SJCRH30 (cell line): Measurements from ENCODE around the gene POU3F3. TPM values are rescaled to one million over a fixed set of nuclear protein-coding genes. Genes with fewer than 3 reads are reported as not detected.

Source experiments
- DNase-seq, 2 experiments: peaks; one replicate each; pipeline ENCODE4 v3.0.0-alpha.2; 2015 to 2020
- H3K27ac ChIP-seq: fragments of 250-450 bp; sonication (Bioruptor Pico); 2 replicates; pipeline ENCODE4 v1.5.1; 2020; ENCODE audit warnings: mild to moderate bottlenecking, moderate library complexity
- H3K27me3 ChIP-seq: fragments of 250-450 bp; sonication (Bioruptor Pico); 2 replicates; pipeline ENCODE4 v1.5.1; 2020; ENCODE audit warnings: mild to moderate bottlenecking, moderate library complexity
- H3K36me3 ChIP-seq: fragments of 250-450 bp; sonication (Bioruptor Pico); 2 replicates; pipeline ENCODE4 v1.5.1; 2020; ENCODE audit warnings: mild to moderate bottlenecking, moderate library complexity
- H3K4me1 ChIP-seq: fragments of 250-450 bp; sonication (Bioruptor Pico); 2 replicates; pipeline ENCODE4 v1.5.1; 2020; ENCODE audit warnings: mild to moderate bottlenecking, moderate library complexity
- H3K4me3 ChIP-seq: fragments of 250-450 bp; sonication (Bioruptor Pico); 2 replicates; pipeline ENCODE4 v1.5.1; 2020; ENCODE audit warnings: mild to moderate bottlenecking, moderate library complexity
- H3K9me3 ChIP-seq: fragments of 250-450 bp; sonication (Bioruptor Pico); replicated peaks from 2 replicates; pipeline ENCODE4 v1.5.1; 2020; ENCODE audit warnings: mild to moderate bottlenecking, moderate library complexity
- total RNA-seq: library from RNA; depleted of rRNA; stranded (reverse); fragments of >200 nt; shearing (Covaris generic); gene quantifications from 2 replicates; pipeline ENCODE4 v1.2.3, GENCODE V29; 2014

Gene POU3F3
- total RNA-seq, 1 experiment from 2014 or later = 2.4 TPM

- H3K27me3 ChIP-seq = no peaks in the 10 kb centered on the region; the same call in 1 of the 2 replicates
- no peak for DNase-seq
These were observed 18.3 kb downstream of the POU3F3 start for GRCh38 chr2:104871972-104872865.

GRCh38 chr2:104872866-104873688 lies 19.2 kb downstream of the POU3F3 start:
- Histone ChIP-seq H3K27ac (no peak overlapping the region), H3K27me3 (no peaks in the 10 kb centered on the region; the same call in 1 of the 2 replicates), H3K4me1 (no peaks in the 10 kb centered on the region), H3K9me3 (no peaks in the 10 kb centered on the region), H3K4me3 (peak overlapping the region; percentile 59), H3K36me3 (no peaks in the 10 kb centered on the region)
- peak; percentile 58 to 80 for DNase-seq

More at GRCh38 chr2:104871972-104872865, 18.3 kb downstream of the POU3F3 start:
- Histone ChIP-seq H3K4me3 (no peak overlapping the region), H3K27ac (no peak overlapping the region), H3K4me1 (no peaks in the 10 kb centered on the region), H3K9me3 (no peaks in the 10 kb centered on the region), H3K36me3 (no peaks in the 10 kb centered on the region)

GRCh38 chr2:104873689-104874054 lies 19.8 kb downstream of the POU3F3 start:
- Histone ChIP-seq H3K27ac (no peak overlapping the region), H3K27me3 (no peaks in the 10 kb centered on the region; the same call in 1 of the 2 replicates), H3K9me3 (no peaks in the 10 kb centered on the region), H3K4me1 (no peaks in the 10 kb centered on the region), H3K36me3 (no peaks in the 10 kb centered on the region), H3K4me3 (peak overlapping the region; percentile 59)
- DNase-seq = no peak

DNA sequence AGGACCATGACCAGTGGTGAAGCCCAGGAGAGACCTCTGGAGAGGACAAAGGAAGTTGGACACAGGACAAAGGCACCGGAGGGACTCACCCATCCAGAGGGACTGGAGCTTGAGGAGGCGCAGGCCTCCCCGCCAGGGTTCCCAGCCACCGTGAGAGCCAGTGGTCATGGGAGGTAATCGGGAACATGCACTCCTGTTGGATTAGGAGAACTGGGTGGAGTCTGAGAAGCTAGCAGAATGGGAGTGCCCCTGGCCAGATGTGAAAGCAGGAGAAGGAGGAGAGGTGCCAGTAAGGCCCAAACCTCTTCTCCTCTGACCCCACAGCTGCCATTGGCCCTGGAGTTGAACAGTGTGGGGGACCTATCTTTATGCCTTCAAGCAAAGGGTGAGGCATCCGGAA lies 20.3 kb downstream of the POU3F3 start:
- DNase-seq = no peak

DNA sequence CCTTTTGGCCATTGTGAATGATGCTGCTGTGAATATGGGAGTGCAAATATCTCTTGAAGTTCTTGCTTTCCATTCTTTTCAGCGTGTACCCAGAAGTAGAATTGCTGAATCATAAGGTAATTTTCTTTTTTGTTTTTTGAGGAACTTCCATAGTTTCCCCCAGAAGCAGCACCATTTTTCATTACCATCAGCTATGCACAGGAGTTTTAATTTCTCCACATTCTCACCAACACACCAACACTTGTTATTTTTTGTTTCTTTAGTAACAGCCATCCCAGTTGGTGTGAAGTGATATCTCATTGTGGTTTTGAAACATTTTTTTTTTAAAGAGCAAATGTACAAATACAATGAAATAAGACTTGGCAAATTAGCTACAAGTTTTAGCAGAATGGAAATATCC lies 21.3 kb downstream of the POU3F3 start:
- Histone ChIP-seq H3K36me3 (no peaks in the 10 kb centered on the region), H3K27me3 (no peaks in the 10 kb centered on the region; the same call in 1 of the 2 replicates), H3K4me1 (no peaks in the 10 kb centered on the region), H3K9me3 (no peaks in the 10 kb centered on the region), H3K4me3 (no peak overlapping the region), H3K27ac (no peak overlapping the region)
- DNase-seq = no peak

More for the DNA sequence above, 20.3 kb downstream of the POU3F3 start:
- Histone ChIP-seq H3K9me3 (no peaks in the 10 kb centered on the region), H3K27me3 (no peaks in the 10 kb centered on the region; the same call in 1 of the 2 replicates), H3K36me3 (no peaks in the 10 kb centered on the region), H3K4me1 (no peaks in the 10 kb centered on the region), H3K4me3 (no peak overlapping the region), H3K27ac (no peak overlapping the region)

- no peaks in the 10 kb centered on the region for H3K9me3 ChIP-seq
- DNase-seq = no peak
- H3K36me3 ChIP-seq = no peaks in the 10 kb centered on the region
- no peak overlapping the region for H3K27ac ChIP-seq
- H3K27me3 ChIP-seq = no peaks in the 10 kb centered on the region; the same call in 1 of the 2 replicates
- H3K4me1 ChIP-seq = no peaks in the 10 kb centered on the region
- H3K4me3 ChIP-seq = no peak overlapping the region
These were observed 23.0 kb downstream of the POU3F3 start for GRCh38 chr2:104876606-104877570.

DNA sequence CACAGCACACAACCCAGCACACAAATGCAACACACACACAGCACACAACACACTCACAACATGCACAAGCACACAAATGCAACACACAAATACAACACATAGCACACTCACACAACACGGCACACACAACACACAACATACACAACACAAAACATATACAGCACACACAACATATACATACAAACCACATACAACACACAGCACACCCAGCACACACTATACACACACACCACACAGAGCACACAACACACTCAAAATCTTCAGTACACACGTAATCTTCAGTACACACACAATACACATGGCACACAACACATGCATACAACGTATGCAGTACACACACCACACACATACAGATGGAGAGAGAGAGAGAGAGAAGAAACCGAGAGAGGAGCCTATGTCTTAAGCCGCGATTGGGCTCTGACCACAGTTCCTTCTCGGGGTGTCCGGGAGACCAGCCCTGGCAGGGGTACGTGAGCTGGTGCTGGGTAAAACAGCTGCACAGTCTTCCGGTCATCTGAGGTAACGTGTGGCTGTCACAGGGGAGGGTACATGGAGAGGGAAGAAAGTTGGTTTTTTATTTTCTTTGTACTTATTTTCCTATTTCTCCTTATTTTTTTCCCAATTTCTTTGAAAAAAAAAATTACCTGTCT lies 25.1 kb downstream of the POU3F3 start:
- Histone ChIP-seq H3K27me3 (no peaks in the 10 kb centered on the region), H3K9me3 (no peaks in the 10 kb centered on the region)
- no peak for DNase-seq

GRCh38 chr2:104880076-104880475 lies 26.2 kb downstream of the POU3F3 start:
- Histone ChIP-seq H3K27me3 (no peaks in the 10 kb centered on the region), H3K4me3 (no peak overlapping the region), H3K4me1 (no peaks in the 10 kb centered on the region), H3K9me3 (no peaks in the 10 kb centered on the region), H3K27ac (no peak overlapping the region), H3K36me3 (no peaks in the 10 kb centered on the region)
- DNase-seq = no peak

More for the DNA sequence above, 25.1 kb downstream of the POU3F3 start:
- H3K4me1 ChIP-seq = no peaks in the 10 kb centered on the region
- no peak overlapping the region for H3K4me3 ChIP-seq
- no peak overlapping the region for H3K27ac ChIP-seq
- no peaks in the 10 kb centered on the region for H3K36me3 ChIP-seq

- 0 out of 2 replicates have a peak, but pooled peaks cover 3% of the 10 kb centered on the region for H3K27me3 ChIP-seq
- H3K36me3 ChIP-seq = no peaks in the 10 kb centered on the region
- no peaks in the 10 kb centered on the region for H3K9me3 ChIP-seq
- H3K27ac ChIP-seq = no peak overlapping the region
- DNase-seq = no peak
- H3K4me1 ChIP-seq = no peaks in the 10 kb centered on the region
- H3K4me3 ChIP-seq = no peak overlapping the region
These were observed 29.4 kb downstream of the POU3F3 start for GRCh38 chr2:104883357-104883756.

DNA sequence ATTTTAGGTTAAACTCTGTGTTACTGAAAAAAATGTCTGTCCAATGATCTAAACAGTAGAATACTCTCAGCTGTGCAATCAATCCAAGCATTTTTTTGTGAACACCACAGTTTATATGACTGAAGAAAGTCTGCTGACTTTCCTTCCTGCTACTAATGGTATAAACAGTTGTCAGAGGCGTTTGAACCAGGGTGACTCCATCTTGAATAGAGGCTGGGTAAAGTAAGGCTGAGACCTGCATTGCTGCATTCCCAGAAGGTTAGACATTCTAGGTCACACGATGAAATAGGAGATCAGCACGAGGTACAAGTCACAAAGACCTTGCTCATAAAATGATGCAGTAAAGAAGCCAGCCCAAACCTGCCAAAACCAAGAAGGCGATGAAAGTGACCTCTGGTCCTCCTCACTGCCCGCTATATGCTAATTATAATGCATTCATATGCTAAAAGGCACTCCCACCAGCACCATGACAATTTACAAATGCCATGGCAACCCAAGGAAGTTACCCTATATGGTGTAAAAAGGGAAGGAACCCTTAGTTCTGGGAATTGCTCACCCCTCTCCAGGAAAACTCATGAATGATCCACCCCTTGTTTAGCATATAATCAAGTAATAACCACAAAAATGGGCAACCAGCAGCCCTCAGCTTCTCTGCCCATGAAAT lies 31.3 kb downstream of the POU3F3 start:
- 0 out of 2 replicates have a peak, but pooled peaks cover 3% of the 10 kb centered on the region for H3K27me3 ChIP-seq
- H3K36me3 ChIP-seq = no peaks in the 10 kb centered on the region
- H3K4me3 ChIP-seq = no peak overlapping the region
- H3K27ac ChIP-seq = no peak overlapping the region
- no peak for DNase-seq
- no peaks in the 10 kb centered on the region for H3K4me1 ChIP-seq
- H3K9me3 ChIP-seq = no peaks in the 10 kb centered on the region

DNA sequence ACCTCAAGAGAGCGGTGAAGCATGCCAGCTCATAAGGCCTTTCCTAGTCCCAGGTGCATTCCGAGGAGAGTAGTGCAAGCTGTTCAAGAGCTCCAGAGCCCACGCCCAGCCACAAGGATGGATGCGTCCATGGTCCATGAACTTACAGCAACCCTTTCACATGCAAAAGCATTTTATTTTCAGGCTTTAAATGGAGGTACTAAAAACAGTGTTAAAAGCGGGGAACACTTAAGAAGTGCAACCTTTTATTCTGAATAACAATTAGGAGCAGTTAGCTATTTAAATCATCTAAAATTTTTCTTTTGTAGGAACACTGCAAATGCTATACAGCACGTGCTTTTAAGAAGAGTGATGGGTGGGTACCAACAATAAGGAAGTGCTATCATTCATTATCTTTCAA lies 33.8 kb downstream of the POU3F3 start:
- DNase-seq = no peak

DNA sequence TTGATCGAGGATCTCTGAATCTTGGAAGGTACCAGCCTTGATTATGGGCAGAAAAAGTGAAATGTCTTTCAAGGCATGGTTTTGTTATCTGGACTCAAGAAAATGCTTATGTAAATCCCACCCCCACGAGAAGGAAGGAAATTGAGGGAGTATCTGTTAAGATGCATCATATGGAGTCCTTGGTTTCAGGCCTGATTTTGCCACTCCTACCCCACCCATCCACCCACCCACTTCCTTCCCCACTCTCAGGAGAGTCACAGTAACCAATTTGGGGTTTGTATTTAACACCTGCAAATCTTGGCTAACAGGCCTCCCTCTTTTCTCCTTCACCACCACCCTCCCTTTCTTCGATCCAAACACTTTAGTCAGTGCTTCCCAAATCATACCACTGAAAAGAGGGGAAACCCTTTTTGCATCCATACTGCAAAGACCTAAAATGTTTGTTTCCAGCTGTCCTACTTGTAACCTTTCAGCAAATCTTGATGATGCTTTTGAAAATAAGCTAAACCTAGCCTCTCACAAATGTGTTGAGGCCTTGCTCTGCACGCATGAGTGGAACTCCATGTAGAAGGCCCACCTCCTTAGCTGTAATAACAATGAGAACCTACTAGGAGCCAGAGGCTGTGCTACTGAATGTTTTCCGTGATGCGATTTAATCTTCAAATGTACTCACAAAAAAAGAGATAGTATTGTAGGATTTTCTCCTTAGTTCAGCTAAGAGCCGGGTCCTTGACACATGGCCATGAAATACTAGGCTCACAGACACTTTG lies 34.8 kb downstream of the POU3F3 start:
- no peaks in the 10 kb centered on the region for H3K36me3 ChIP-seq
- H3K4me1 ChIP-seq = no peaks in the 10 kb centered on the region
- H3K4me3 ChIP-seq = no peak overlapping the region
- H3K27me3 ChIP-seq = peaks cover 3% of the 10 kb centered on the region; the same call in 1 of the 2 replicates
- no peak overlapping the region for H3K27ac ChIP-seq
- no peak for DNase-seq
- no peaks in the 10 kb centered on the region for H3K9me3 ChIP-seq

More for the DNA sequence above, 33.8 kb downstream of the POU3F3 start:
- H3K27ac ChIP-seq = no peak overlapping the region
- H3K36me3 ChIP-seq = no peaks in the 10 kb centered on the region
- H3K27me3 ChIP-seq = peaks cover 3% of the 10 kb centered on the region; the same call in 1 of the 2 replicates
- H3K9me3 ChIP-seq = no peaks in the 10 kb centered on the region
- no peaks in the 10 kb centered on the region for H3K4me1 ChIP-seq
- H3K4me3 ChIP-seq = no peak overlapping the region
